IPS-15b (cell line): Measurements from ENCODE around the gene SPAG16.

ENCODE experiments used
- H3K27me3 ChIP-seq: one replicate; pipeline ENCODE4 v1.6.1; 2013; ENCODE audit warnings: low read length; ENCODE audit not compliant: control insufficient read depth, insufficient read depth
- H3K36me3 ChIP-seq: one replicate; pipeline ENCODE4 v1.6.1; 2013; ENCODE audit warnings: low read length; ENCODE audit not compliant: control insufficient read depth, insufficient read depth
- H3K4me1 ChIP-seq: one replicate; pipeline ENCODE4 v1.6.1; 2013; ENCODE audit warnings: mild to moderate bottlenecking, low read length; ENCODE audit not compliant: control insufficient read depth, insufficient read depth
- H3K4me3 ChIP-seq: one replicate; pipeline ENCODE4 v1.5.1; 2013; ENCODE audit warnings: low read depth, low read length
- H3K9ac ChIP-seq: one replicate; pipeline ENCODE4 v1.6.1; 2013; ENCODE audit warnings: low read depth, mild to moderate bottlenecking, low read length
- H3K9me3 ChIP-seq: one replicate; pipeline ENCODE4 v1.6.1; 2013; ENCODE audit warnings: mild to moderate bottlenecking, low read length; ENCODE audit not compliant: control insufficient read depth, insufficient read depth

SPAG16 gene

DNA sequence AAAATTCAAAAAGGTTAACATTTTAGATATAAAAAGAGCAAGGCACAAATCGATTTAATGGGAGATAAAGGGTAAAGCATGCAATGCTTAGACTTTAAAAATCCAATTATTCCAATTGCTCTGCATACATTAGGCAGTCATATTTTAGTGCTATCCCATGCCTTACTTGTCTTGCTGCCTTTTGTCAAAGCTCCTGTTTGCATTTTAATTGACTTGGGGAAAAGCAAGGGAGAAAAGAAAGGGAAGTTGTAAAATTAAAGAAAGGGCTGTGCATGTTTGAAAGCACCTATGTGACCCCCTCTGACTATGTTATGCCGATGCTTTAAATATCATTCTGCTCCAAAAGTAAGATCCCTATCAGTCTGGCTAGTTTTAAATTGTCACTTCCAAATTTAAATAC lies 932.9 kb downstream of the SPAG16 start:
- H3K9me3 ChIP-seq: no peaks in the 10 kb centered on the region
- peaks cover 10% of the 10 kb centered on the region for H3K4me1 ChIP-seq
- H3K9ac ChIP-seq: no peak overlapping the region
- H3K4me3 ChIP-seq: no peak overlapping the region
- H3K27me3 ChIP-seq: no peaks in the 10 kb centered on the region
- H3K36me3 ChIP-seq: no peaks in the 10 kb centered on the region

DNA sequence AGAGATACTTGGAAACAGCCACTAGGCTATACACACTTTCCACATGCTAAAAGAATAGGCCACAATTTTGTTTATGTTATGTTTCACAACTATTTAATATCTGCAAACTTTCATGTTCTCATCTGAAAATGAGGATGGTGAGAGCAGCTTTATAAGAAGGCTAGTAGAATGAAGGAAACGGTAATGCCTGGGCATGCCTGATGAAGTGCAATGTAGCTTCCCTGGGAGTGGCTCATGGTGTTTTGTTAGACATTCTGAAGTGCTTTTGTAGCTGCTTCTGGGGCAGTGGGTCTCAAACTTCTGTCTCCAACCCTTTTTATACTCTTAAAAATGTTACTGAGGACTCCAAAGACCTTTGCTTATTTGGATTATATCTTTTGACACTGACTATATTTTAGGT lies 933.3 kb downstream of the SPAG16 start:
- no peaks in the 10 kb centered on the region for H3K36me3 ChIP-seq

DNA sequence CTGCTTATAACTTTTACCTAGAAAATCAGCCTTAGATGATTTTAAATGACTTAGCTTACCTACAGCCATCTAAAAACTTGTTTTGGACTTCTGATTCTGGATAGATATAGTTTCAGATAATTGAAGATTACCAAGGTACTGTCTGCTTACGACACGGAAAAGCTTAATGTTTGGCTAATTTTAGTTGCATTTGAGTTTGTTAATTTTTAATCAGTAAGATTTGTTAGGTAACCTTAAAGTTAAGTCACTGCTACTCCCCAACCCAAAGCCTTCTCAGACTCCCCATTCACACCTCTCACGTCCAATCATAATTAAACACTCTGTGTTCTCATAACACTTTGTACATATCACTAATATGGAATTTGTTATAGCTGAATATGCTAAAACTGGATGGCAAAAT lies 936.0 kb downstream of the SPAG16 start:
- H3K4me3 ChIP-seq: no peak overlapping the region
- H3K36me3 ChIP-seq: no peaks in the 10 kb centered on the region
- no peaks in the 10 kb centered on the region for H3K9me3 ChIP-seq
- H3K27me3 ChIP-seq: no peaks in the 10 kb centered on the region
- peaks cover 10% of the 10 kb centered on the region for H3K4me1 ChIP-seq
- no peak overlapping the region for H3K9ac ChIP-seq

More for the DNA sequence above, 933.3 kb downstream of the SPAG16 start:
- Histone ChIP-seq H3K4me3 (no peak overlapping the region), H3K27me3 (no peaks in the 10 kb centered on the region), H3K4me1 (peaks cover 10% of the 10 kb centered on the region), H3K9ac (no peak overlapping the region), H3K9me3 (no peaks in the 10 kb centered on the region)

DNA sequence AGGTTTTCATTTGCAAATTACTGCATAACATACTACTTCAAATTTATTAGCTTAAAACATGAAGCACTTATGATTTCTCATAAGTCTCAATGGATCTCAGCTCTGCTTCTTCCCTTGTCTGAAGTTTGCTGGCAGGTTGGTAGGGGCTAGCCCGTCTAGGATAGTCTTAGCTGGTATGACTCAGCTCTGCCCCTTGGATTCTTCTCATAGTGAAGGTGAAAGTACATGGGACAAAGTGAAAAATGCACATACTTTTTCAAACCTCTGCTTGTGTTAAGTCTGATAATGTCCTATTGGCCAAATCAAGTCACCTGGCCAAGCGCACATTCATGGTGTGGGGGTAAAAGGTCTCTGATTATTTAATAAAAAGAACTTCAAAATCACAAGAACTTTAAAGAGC lies 941.8 kb downstream of the SPAG16 start:
- H3K4me3 ChIP-seq: no peak overlapping the region
- H3K4me1 ChIP-seq: no peaks in the 10 kb centered on the region
- no peaks in the 10 kb centered on the region for H3K27me3 ChIP-seq
- no peak overlapping the region for H3K9ac ChIP-seq
- H3K9me3 ChIP-seq: no peaks in the 10 kb centered on the region
- no peaks in the 10 kb centered on the region for H3K36me3 ChIP-seq

DNA sequence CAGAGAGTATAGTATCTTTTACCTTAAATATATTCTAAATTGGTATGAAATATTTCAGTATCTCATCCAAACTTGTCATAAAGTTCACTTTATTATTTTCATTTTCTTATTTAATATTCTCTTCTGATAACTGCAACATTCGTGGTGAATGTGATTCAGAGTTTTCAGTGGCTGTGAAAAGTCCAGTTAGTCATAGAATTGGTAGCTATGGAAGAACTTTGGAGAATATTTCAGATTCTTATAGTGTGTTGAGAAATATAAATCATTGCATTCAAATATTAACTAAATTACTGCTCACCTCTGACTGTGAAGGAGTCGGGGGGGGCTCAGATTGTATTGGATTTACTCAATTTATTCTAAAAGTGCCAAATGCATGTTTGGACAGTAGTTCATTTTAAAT lies 948.0 kb downstream of the SPAG16 start:
- Histone ChIP-seq H3K4me3 (no peak overlapping the region), H3K4me1 (no peaks in the 10 kb centered on the region), H3K9me3 (no peaks in the 10 kb centered on the region), H3K9ac (no peak overlapping the region), H3K27me3 (no peaks in the 10 kb centered on the region), H3K36me3 (no peaks in the 10 kb centered on the region)

DNA sequence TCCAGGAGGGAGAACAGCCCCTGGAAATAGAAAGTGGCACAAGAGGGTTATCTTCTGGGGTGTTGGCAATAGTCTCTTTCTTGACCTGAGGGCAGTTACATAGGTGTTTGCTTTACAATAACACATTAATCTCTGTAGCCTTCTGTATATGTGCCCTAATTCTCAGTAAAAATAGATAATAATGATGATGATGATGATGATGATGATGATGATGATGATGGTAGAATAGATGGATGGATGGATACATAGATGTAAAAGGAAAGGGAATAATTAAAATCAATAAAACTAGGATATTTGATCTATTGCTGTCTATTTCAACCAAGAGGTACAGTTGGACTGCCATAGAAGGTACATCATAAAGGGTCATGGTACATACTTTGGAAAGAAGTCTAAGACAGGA lies 948.9 kb downstream of the SPAG16 start:
- no peak overlapping the region for H3K4me3 ChIP-seq
- H3K9me3 ChIP-seq: no peaks in the 10 kb centered on the region
- no peaks in the 10 kb centered on the region for H3K4me1 ChIP-seq
- no peaks in the 10 kb centered on the region for H3K36me3 ChIP-seq
- no peak overlapping the region for H3K9ac ChIP-seq
- no peaks in the 10 kb centered on the region for H3K27me3 ChIP-seq

DNA sequence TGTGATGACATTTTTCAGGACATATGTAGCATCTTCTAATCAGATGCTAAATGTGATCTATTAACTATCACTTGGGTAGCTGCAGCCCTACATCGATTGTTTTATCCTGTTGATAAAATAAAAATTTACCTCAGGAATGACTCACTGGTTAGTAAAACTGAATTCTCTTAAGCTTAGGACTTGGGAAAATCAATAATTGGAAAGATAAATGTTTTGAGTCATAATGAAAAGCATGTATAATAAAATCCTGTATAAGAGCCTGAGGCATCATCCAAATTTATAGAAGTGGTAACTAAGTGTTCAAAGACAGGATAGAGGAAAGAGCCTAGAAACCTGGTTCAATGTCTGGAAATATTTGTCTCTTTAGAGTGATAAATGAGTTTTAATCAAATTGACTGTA lies 958.5 kb downstream of the SPAG16 start:
- Histone ChIP-seq H3K4me1 (peaks cover 3% of the 10 kb centered on the region), H3K36me3 (no peaks in the 10 kb centered on the region), H3K4me3 (no peak overlapping the region), H3K27me3 (no peaks in the 10 kb centered on the region), H3K9ac (no peak overlapping the region), H3K9me3 (no peaks in the 10 kb centered on the region)

DNA sequence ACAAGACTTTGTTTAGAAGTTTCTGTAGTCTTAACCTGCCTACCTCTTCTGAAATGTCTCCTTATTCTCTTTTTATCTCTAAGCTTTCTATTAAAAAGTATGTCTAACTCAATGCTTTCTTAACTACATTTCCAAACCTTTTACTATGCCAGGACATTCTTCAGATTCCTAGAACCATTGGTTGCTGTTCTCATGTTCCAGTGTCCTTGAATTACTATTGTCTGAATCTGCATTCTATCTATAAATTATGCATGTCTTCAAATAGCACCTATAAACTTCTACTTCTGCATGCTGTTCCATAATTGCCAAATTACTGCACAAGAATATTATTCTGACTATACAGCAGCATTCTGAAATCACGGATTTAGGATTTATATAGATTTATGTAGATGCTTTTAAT lies 960.6 kb downstream of the SPAG16 start:
- no peak overlapping the region for H3K9ac ChIP-seq
- no peak overlapping the region for H3K4me3 ChIP-seq
- H3K36me3 ChIP-seq: no peaks in the 10 kb centered on the region
- peaks cover 3% of the 10 kb centered on the region for H3K4me1 ChIP-seq
- no peaks in the 10 kb centered on the region for H3K27me3 ChIP-seq
- no peaks in the 10 kb centered on the region for H3K9me3 ChIP-seq

DNA sequence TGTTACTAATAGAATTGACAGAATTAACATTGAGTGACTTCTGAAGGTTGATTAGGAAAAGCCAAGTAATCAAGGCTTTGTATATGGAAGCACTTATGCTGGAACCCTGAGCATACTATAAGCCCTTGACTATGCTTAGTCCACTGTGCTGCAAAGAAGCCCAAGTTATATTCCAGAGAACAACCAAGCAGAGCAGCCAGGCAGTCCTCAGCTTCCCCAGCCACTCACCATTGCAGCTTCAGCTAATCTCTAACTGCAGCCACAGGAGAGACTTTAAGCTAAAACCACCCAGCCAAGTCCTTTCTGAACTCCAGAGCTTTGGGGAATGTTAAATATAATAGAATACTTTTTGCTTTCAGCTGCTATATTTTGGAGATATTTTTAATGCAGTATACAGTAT lies 962.2 kb downstream of the SPAG16 start:
- no peaks in the 10 kb centered on the region for H3K27me3 ChIP-seq
- H3K36me3 ChIP-seq: no peaks in the 10 kb centered on the region
- H3K9ac ChIP-seq: no peak overlapping the region
- peaks cover 3% of the 10 kb centered on the region for H3K4me1 ChIP-seq
- no peak overlapping the region for H3K4me3 ChIP-seq
- no peaks in the 10 kb centered on the region for H3K9me3 ChIP-seq

DNA sequence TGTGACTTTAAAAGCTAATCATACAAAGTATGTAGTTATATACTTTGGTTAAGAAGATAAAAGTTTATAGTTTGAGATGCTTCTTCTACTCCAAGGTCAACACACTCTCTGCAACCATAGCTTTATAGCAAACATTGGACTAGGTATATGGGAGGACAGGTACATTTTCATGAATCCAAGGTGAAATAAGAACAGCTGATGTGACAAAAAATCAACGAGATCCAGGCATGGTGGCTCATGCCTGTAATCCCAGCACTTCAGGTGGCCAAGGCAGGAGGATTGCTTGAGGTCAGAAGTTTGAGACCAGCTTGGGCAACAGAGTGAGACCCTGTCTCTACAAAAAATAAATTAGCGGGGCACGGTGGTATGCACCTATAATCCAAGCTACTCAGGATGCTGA lies 963.3 kb downstream of the SPAG16 start:
- Histone ChIP-seq H3K9ac (no peak overlapping the region), H3K4me1 (peaks cover 3% of the 10 kb centered on the region), H3K4me3 (no peak overlapping the region), H3K9me3 (no peaks in the 10 kb centered on the region), H3K36me3 (no peaks in the 10 kb centered on the region), H3K27me3 (no peaks in the 10 kb centered on the region)

DNA sequence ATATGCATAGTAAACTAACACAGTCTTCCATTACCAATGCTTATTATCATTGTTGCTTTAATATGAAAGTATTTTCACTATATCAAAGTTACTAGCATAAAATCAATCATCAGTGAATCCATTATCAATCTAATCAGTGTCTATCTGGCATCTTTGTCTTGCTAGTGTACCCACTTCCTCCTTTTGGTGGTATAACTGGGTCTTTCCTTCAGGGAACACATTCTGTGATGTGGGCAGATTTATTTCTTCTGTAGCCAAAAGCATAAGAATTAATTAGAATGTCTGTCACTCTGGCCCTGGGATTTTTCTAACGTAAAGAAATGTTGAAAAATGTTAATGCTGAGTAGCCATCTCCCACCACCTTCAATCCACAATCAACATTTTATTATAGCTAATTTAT lies 970.8 kb downstream of the SPAG16 start:
- no peaks in the 10 kb centered on the region for H3K27me3 ChIP-seq
- H3K9ac ChIP-seq: no peak overlapping the region
- H3K4me1 ChIP-seq: no peaks in the 10 kb centered on the region
- no peaks in the 10 kb centered on the region for H3K9me3 ChIP-seq
- no peak overlapping the region for H3K4me3 ChIP-seq
- H3K36me3 ChIP-seq: no peaks in the 10 kb centered on the region

DNA sequence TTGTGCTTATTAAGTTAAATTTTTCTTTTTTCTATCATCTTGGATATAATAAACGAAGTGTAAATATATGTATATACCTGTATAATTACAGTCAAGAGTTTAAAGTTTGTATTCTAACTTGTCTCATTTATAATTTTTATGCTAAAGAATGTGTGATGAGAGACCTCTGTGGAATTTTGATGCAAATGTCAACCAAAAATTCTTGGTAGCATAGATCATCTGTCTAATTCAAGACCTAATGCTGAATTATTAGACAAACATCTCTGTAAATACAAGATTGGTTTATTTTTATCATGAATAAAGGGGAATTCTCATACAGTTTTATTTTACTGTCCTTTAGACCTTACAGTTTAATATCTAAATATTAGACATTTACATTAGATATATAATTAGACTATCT lies 977.4 kb downstream of the SPAG16 start:
- no peak overlapping the region for H3K9ac ChIP-seq
- no peak overlapping the region for H3K4me3 ChIP-seq
- no peaks in the 10 kb centered on the region for H3K36me3 ChIP-seq
- no peaks in the 10 kb centered on the region for H3K9me3 ChIP-seq
- H3K4me1 ChIP-seq: no peaks in the 10 kb centered on the region
- H3K27me3 ChIP-seq: no peaks in the 10 kb centered on the region

DNA sequence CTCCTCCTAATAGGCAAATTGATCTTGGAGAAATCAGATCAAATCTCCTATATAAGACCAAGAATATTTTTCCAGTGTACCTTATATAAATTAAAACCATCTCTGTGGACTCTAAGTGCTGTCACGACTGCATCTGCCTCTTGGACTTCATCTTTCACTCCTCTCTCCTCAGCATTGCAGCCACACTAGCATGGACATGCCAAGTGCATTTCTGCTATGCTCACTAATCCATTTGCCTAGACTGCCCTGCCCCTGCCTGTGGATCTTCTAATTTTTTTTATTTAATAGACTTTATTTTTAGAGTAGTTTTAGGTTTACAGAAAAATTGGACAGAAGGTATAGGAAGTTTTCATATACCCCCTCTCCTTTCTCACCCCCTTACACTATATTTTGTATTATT lies 979.9 kb downstream of the SPAG16 start:
- Histone ChIP-seq H3K4me3 (no peak overlapping the region), H3K36me3 (no peaks in the 10 kb centered on the region), H3K4me1 (no peaks in the 10 kb centered on the region), H3K9ac (no peak overlapping the region), H3K9me3 (no peaks in the 10 kb centered on the region), H3K27me3 (no peaks in the 10 kb centered on the region)
